Keratinocyte (primary cell): ENCODE measurements around the gene EGF. TPM values are rescaled to one million over a fixed set of nuclear protein-coding genes. Genes with fewer than 3 reads are reported as not detected.

ENCODE experiments used
- DNase-seq: peaks from one replicate; pipeline ENCODE4 v3.0.0-alpha.2; 2011; ENCODE audit warnings: low read depth, missing footprints, low spot score
- FAIRE-seq: peaks from 2 replicates; lab custom pipeline; 2011; peaks lifted over from hg19 to GRCh38; lab: Jason Lieb, UNC
- H2AFZ ChIP-seq: 2 replicates; pipeline ENCODE4 v1.6.0; 2012; ENCODE audit warnings: low read length, control low read depth, inconsistent platforms; ENCODE audit not compliant: control insufficient read depth
- H3K27ac ChIP-seq: 2 replicates; pipeline ENCODE4 v1.5.1; 2011; ENCODE audit warnings: low read length; ENCODE audit not compliant: control insufficient read depth, insufficient read depth
- H3K27me3 ChIP-seq: 3 replicates; pipeline ENCODE4 v1.6.0; 2011; ENCODE audit warnings: low read length; ENCODE audit not compliant: control insufficient read depth, insufficient read depth; ENCODE audit errors: extremely low read depth
- H3K36me3 ChIP-seq, 2 experiments: 2 replicates in 1 of 2; 3 replicates in 1 of 2; pipeline ENCODE4 v1.5.1; 2011; ENCODE audit warnings: low read length in 2 of 2, mild to moderate bottlenecking in 1 of 2; ENCODE audit not compliant: control insufficient read depth in 2 of 2, insufficient read depth in 2 of 2; ENCODE audit errors: extremely low read depth in 1 of 2
- H3K4me1 ChIP-seq: 3 replicates; pipeline ENCODE4 v1.5.1; 2011; ENCODE audit warnings: low read length; ENCODE audit not compliant: control insufficient read depth, insufficient read depth; ENCODE audit errors: extremely low read depth
- H3K4me2 ChIP-seq: 3 replicates; pipeline ENCODE4 v1.6.0; 2011; ENCODE audit warnings: low read depth, low read length; ENCODE audit not compliant: control insufficient read depth, insufficient read depth; ENCODE audit errors: extremely low read depth
- H3K4me3 ChIP-seq, 3 experiments: fragments of 200-600 bp in 1 of 3; sonication (generic) in 1 of 3; 2 replicates in 2 of 3; 3 replicates in 1 of 3; pipeline ENCODE4 v1.5.1; 2011 to 2016; ENCODE audit warnings: low read length in 3 of 3, mild to moderate bottlenecking in 3 of 3, control low read depth in 2 of 3, inconsistent platforms in 1 of 3, low read depth in 1 of 3, mixed read lengths in 1 of 3, mixed run types in 1 of 3, moderate library complexity in 1 of 3; ENCODE audit not compliant: control insufficient read depth in 2 of 3, insufficient read depth in 2 of 3; ENCODE audit errors: extremely low read depth in 1 of 3
- H3K79me2 ChIP-seq: 2 replicates; pipeline ENCODE4 v1.6.0; 2012; ENCODE audit warnings: low read length; ENCODE audit not compliant: control insufficient read depth, insufficient read depth
- H3K9ac ChIP-seq: 3 replicates; pipeline ENCODE4 v1.6.0; 2011; ENCODE audit warnings: low read length; ENCODE audit not compliant: control insufficient read depth, insufficient read depth; ENCODE audit errors: extremely low read depth
- H3K9me1 ChIP-seq: 3 replicates; pipeline ENCODE4 v1.6.0; 2011; ENCODE audit warnings: low read length; ENCODE audit not compliant: control insufficient read depth, insufficient read depth; ENCODE audit errors: extremely low read depth
- H3K9me3 ChIP-seq: 2 replicates; pipeline ENCODE4 v1.5.1; 2012; ENCODE audit warnings: low read depth, low read length; ENCODE audit not compliant: control insufficient read depth
- H4K20me1 ChIP-seq: 3 replicates; pipeline ENCODE4 v1.6.0; 2011; ENCODE audit warnings: low read length; ENCODE audit not compliant: control insufficient read depth, insufficient read depth; ENCODE audit errors: extremely low read depth
- EZH2 ChIP-seq: IDR thresholded peaks from one replicate; pipeline ENCODE4 v1.6.1; 2012; ENCODE audit warnings: inconsistent platforms, mild to moderate bottlenecking, low read length, moderate library complexity
- dilution Hi-C: fragments of 300-500 bp; cut with MboI; formaldehyde crosslinking; loops from one replicate; pipeline ENCODE4 v1.7.0; 2020; ENCODE audit warnings: low sequenced_read_pairs; ENCODE audit not compliant: extremely low pct_ligation_motif_present
- polyA plus RNA-seq, 5 experiments: library from polyadenylated mRNA; depleted of rRNA in 3 of 5; stranded (reverse) in 3 of 5; stranded (forward) in 1 of 5; unstranded in 1 of 5; fragments of >200 nt; gene quantifications; 1 replicate in 1 of 5; 2 replicates in 3 of 5; 3 replicates in 1 of 5; pipeline versions ENCODE4 v1.2.1 to v1.2.3, GENCODE V29; 2011 to 2012; ENCODE audit warnings: missing spikeins in 2 of 5, low read depth in 1 of 5, low replicate concordance in 1 of 5
- TF ChIP-seq, protein P1 (sequence below), 3 experiments: IDR thresholded peaks in 1 of 3; conservative IDR thresholded peaks in 1 of 3; optimal IDR thresholded peaks in 1 of 3; 2 replicates in 2 of 3; 3 replicates in 1 of 3; pipeline versions ENCODE3 to v1.5.1; 2011; ENCODE audit warnings: low read length in 3 of 3, mild to moderate bottlenecking in 3 of 3, moderate library complexity in 2 of 3, control low read depth in 1 of 3, inconsistent platforms in 1 of 3; ENCODE audit not compliant: insufficient read depth in 2 of 3; ENCODE audit errors: extremely low read depth in 1 of 3

The EGF gene
- polyA plus RNA-seq, 1 donor (not counting 4 experiments of a cell fraction or from before 2014, with no cell fraction given): 1.3 TPM

DNA sequence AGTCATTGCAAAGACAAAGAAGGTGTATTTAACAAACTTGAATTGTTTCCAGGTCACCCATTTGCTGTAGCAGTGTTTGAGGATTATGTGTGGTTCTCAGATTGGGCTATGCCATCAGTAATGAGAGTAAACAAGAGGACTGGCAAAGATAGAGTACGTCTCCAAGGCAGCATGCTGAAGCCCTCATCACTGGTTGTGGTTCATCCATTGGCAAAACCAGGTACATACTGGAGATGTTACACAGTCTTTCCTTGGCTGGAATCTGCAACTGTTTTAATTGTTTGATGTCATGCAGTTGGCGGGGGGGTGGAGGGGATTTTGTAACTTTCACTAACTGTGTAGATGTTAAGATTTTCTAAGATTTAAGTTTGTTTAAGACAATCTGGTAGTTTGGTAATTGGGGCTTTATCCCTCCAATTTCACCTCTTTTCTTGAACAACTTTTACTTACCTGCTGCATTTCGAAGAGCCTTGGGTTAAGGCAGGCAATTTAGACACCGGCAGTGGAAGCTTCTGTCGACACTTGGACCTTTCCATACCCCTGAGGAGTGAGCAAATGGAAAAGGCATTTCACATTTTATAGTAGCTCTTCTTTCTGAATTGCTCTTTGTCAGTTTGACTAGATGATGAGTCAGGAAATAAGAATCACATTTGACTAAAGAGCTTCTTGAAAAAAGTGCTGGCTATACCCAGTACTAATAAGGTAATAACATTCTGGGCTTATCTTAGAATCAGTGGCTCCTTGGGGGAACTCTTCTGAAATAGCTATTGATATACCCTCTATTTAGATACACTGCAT lies 67.4 kb downstream of the EGF start:
- Histone ChIP-seq H2AFZ (peak overlapping the region; percentile 60), H4K20me1 (no peaks in the 10 kb centered on the region), H3K36me3 (no peaks in the 10 kb centered on the region), H3K9me3 (no peaks in the 10 kb centered on the region), H3K9me1 (no peaks in the 10 kb centered on the region), H3K9ac (no peak overlapping the region), H3K4me2 (peak overlapping the region; percentile 61), H3K27ac (no peak overlapping the region), H3K4me1 (peaks cover 14% of the 10 kb centered on the region), H3K79me2 (no peaks in the 10 kb centered on the region), H3K4me3 (no peak overlapping the region), H3K27me3 (no peaks in the 10 kb centered on the region)
- dilution Hi-C loops: loop anchor here (25.0 kb wide), 1 partner anchor 543 kb away; the partner anchor contains the start of gene SEC24B
- peak; percentile 79 for FAIRE-seq
- DNase-seq: no peak
- TF ChIP-seq, protein P1, sequence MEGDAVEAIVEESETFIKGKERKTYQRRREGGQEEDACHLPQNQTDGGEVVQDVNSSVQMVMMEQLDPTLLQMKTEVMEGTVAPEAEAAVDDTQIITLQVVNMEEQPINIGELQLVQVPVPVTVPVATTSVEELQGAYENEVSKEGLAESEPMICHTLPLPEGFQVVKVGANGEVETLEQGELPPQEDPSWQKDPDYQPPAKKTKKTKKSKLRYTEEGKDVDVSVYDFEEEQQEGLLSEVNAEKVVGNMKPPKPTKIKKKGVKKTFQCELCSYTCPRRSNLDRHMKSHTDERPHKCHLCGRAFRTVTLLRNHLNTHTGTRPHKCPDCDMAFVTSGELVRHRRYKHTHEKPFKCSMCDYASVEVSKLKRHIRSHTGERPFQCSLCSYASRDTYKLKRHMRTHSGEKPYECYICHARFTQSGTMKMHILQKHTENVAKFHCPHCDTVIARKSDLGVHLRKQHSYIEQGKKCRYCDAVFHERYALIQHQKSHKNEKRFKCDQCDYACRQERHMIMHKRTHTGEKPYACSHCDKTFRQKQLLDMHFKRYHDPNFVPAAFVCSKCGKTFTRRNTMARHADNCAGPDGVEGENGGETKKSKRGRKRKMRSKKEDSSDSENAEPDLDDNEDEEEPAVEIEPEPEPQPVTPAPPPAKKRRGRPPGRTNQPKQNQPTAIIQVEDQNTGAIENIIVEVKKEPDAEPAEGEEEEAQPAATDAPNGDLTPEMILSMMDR (optimal IDR thresholded peaks at IDR 0.05 in 1 of 3, IDR thresholded peaks at IDR 0.05 in 1 of 3, conservative IDR thresholded peaks at IDR 0.05 in 1 of 3; ENCODE audit: extremely low read depth in 1 of 3, insufficient read depth in 2 of 3, low read length in 3 of 3): no peak

GRCh38 chr4:109981936-109982335 lies 69.3 kb downstream of the EGF start:
- TF ChIP-seq EZH2: no peak
- TF ChIP-seq, protein P1 (optimal IDR thresholded peaks at IDR 0.05 in 1 of 3, IDR thresholded peaks at IDR 0.05 in 1 of 3, conservative IDR thresholded peaks at IDR 0.05 in 1 of 3; ENCODE audit: extremely low read depth in 1 of 3, insufficient read depth in 2 of 3, low read length in 3 of 3): no peak
- H4K20me1 ChIP-seq: no peaks in the 10 kb centered on the region
- H3K79me2 ChIP-seq: no peaks in the 10 kb centered on the region
- H3K9ac ChIP-seq: no peak overlapping the region
- no peak overlapping the region for H3K4me2 ChIP-seq
- H3K4me1 ChIP-seq: peaks cover 14% of the 10 kb centered on the region
- no peak overlapping the region for H2AFZ ChIP-seq
- FAIRE-seq: no peak
- no peaks in the 10 kb centered on the region for H3K9me3 ChIP-seq
- no peak overlapping the region for H3K27ac ChIP-seq
- H3K36me3 ChIP-seq: no peaks in the 10 kb centered on the region
- dilution Hi-C loops: loop anchor here (25.0 kb wide), 1 partner anchor 545 kb away; the partner anchor contains the start of gene SEC24B
- no peaks in the 10 kb centered on the region for H3K27me3 ChIP-seq
- no peaks in the 10 kb centered on the region for H3K9me1 ChIP-seq
- no peak overlapping the region for H3K4me3 ChIP-seq
- DNase-seq: no peak
